Prostate gland (tissue), 2 donors: ENCODE results near the gene MARCHF3.

ENCODE experiments used
- POLR2A ChIP-seq: fragments of 450-650 bp; IDR thresholded peaks from one replicate; pipeline ENCODE4 v1.6.1; 2016; ENCODE audit warnings: antibody characterized with exemption, mild to moderate bottlenecking
- POLR2AphosphoS5 ChIP-seq: sonication (generic); formaldehyde crosslinking; IDR thresholded peaks from one replicate; pipeline ENCODE4 v1.6.1; 2017; ENCODE audit warnings: antibody characterized with exemption
- TF ChIP-seq, protein P1 (sequence below), 4 experiments: fragments of 200-600 bp in 2 of 4; fragments of 450-650 bp in 2 of 4; sonication (generic) in 2 of 4; IDR thresholded peaks; 1 replicate in 3 of 4; 2 replicates in 1 of 4; pipeline ENCODE4 v1.5.1; 2016 to 2019; ENCODE audit warnings: antibody characterized with exemption in 4 of 4, mild to moderate bottlenecking in 2 of 4, moderate library complexity in 2 of 4

DNA sequence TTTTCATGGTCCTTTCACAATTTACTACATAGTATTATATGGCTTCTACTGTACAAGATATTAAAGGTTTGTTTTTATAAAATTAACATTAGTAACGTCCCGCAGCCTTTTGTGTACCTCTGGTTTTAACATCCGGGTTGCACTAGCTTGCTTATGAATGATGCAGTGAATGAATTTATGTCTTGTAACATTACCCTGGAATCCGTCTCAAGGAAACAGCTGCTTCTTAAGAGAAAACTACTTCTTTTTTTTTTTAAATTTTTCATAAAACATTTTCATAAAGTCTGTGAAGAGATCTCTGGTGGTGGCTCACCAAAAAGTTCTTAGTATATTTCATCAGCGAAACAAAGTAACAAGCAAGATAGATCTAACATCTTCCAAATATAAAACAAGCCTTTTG lies 23.6 kb downstream of the MARCHF3 start:
- TF ChIP-seq, protein P1, sequence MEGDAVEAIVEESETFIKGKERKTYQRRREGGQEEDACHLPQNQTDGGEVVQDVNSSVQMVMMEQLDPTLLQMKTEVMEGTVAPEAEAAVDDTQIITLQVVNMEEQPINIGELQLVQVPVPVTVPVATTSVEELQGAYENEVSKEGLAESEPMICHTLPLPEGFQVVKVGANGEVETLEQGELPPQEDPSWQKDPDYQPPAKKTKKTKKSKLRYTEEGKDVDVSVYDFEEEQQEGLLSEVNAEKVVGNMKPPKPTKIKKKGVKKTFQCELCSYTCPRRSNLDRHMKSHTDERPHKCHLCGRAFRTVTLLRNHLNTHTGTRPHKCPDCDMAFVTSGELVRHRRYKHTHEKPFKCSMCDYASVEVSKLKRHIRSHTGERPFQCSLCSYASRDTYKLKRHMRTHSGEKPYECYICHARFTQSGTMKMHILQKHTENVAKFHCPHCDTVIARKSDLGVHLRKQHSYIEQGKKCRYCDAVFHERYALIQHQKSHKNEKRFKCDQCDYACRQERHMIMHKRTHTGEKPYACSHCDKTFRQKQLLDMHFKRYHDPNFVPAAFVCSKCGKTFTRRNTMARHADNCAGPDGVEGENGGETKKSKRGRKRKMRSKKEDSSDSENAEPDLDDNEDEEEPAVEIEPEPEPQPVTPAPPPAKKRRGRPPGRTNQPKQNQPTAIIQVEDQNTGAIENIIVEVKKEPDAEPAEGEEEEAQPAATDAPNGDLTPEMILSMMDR (IDR thresholded peaks at IDR 0.05): no peak
- TF ChIP-seq POLR2A (no peak), POLR2AphosphoS5 (no peak)
